GM12878 (cell line): Measurements from ENCODE around the gene VWA3A. TPM values are rescaled to one million over a fixed set of nuclear protein-coding genes. Genes with fewer than 3 reads are reported as not detected.

ENCODE experiments used
- ATAC-seq: fragments of 200-7000 bp; cut with Tn5 transposase; 3 replicates; pipeline ENCODE4 v1.9.1; 2020; ENCODE audit warnings: mild to moderate bottlenecking, moderate library complexity
- BruUV-seq: library from RNA; stranded (reverse); fragments of 400-500 nt; replicated peaks from 2 replicates; lab custom pipeline; 2021; lab: Mats Ljungman, UMichigan
- CTCF ChIA-PET: fragments of 300-600 bp; sonication (Branson Sonifier 250); formaldehyde crosslinking; extraction: SDS; loops from one replicate; lab custom pipeline; 2021; ENCODE audit warnings: inconsistent platforms; lab: Yijun Ruan, JAX
- POLR2A ChIA-PET: fragments of 350-600 bp; formaldehyde crosslinking; extraction: SDS; loops from one replicate; lab custom pipeline; 2021; ENCODE audit warnings: inconsistent platforms; lab: Charles Lee
- RAD21 ChIA-PET: fragments of 300-600 bp; sonication (Branson Sonifier 250); formaldehyde crosslinking; loops from one replicate; lab custom pipeline; 2023; ENCODE audit warnings: antibody characterized with exemption; ENCODE audit not compliant: unreplicated experiment; lab: Charles Lee
- SMC1A ChIA-PET: fragments of 300-600 bp; sonication (Branson Sonifier 250); formaldehyde crosslinking; loops from one replicate; lab custom pipeline; 2023; ENCODE audit not compliant: unreplicated experiment, uncharacterized antibody; lab: Charles Lee
- DNase-seq: peaks from one replicate; pipeline ENCODE4 v3.0.0-alpha.2; 2011; ENCODE audit warnings: low read depth, low spot score
- FAIRE-seq: peaks from 3 replicates; lab custom pipeline; 2011; peaks lifted over from hg19 to GRCh38; lab: Jason Lieb, UNC
- H2AFZ ChIP-seq: 2 replicates; pipeline ENCODE4 v1.6.0; 2011; ENCODE audit warnings: low read depth, low read length, control low read depth; ENCODE audit not compliant: control insufficient read depth
- H3K27ac ChIP-seq: 2 replicates; pipeline ENCODE4 v1.5.1; 2011; ENCODE audit warnings: control low read depth; ENCODE audit not compliant: control insufficient read depth, insufficient read depth
- H3K27me3 ChIP-seq, 2 experiments: replicated peaks in 1 of 2; 2 replicates each; pipeline versions ENCODE4 v1.6.0 to v1.6.1; 2011; ENCODE audit warnings: low read length in 1 of 2; ENCODE audit not compliant: control insufficient read depth in 2 of 2, insufficient read depth in 2 of 2
- H3K36me3 ChIP-seq, 2 experiments: 2 replicates each; pipeline ENCODE4 v1.5.1; 2011; ENCODE audit warnings: low read length in 1 of 2; ENCODE audit not compliant: control insufficient read depth in 2 of 2, insufficient read depth in 2 of 2
- H3K4me1 ChIP-seq: 2 replicates; pipeline ENCODE4 v1.6.1; 2011; ENCODE audit warnings: mild to moderate bottlenecking, low read length, moderate library complexity, mixed read lengths; ENCODE audit not compliant: control insufficient read depth, insufficient read depth
- H3K4me2 ChIP-seq: 2 replicates; pipeline ENCODE4 v1.6.0; 2011; ENCODE audit warnings: control low read depth; ENCODE audit not compliant: control insufficient read depth, insufficient read depth
- H3K4me3 ChIP-seq: fragments of 200-600 bp; sonication (generic); 2 replicates; pipeline ENCODE4 v1.5.1; 2016
- H3K79me2 ChIP-seq: 2 replicates; pipeline ENCODE4 v1.6.0; 2011; ENCODE audit warnings: low read length; ENCODE audit not compliant: control insufficient read depth, insufficient read depth
- H3K9ac ChIP-seq: 2 replicates; pipeline ENCODE4 v1.8.0; 2011; ENCODE audit warnings: low read length, control low read depth, mixed read lengths; ENCODE audit not compliant: control insufficient read depth, insufficient read depth
- H3K9me3 ChIP-seq: replicated peaks from 3 replicates; pipeline ENCODE4 v1.5.1; 2011; ENCODE audit warnings: mild to moderate bottlenecking, low read length; ENCODE audit not compliant: control insufficient read depth, insufficient read depth
- H4K20me1 ChIP-seq: 2 replicates; pipeline ENCODE4 v1.6.0; 2011; ENCODE audit not compliant: control insufficient read depth, insufficient read depth
- ASH2L ChIP-seq: fragments of 300-600, 200-600 bp; sonication (generic); IDR thresholded peaks from 2 replicates; pipeline ENCODE4 v1.6.1; 2017; ENCODE audit warnings: low read depth, mild to moderate bottlenecking, borderline replicate concordance
- BCL3 ChIP-seq: IDR thresholded peaks from 2 replicates; pipeline ENCODE4 v1.6.1; 2011; ENCODE audit warnings: borderline replicate concordance, low read depth, mild to moderate bottlenecking, moderate library complexity, low read length; ENCODE audit not compliant: insufficient read depth, poor library complexity, severe bottlenecking
- EP300 ChIP-seq, 2 experiments: fragments of 150-350 bp in 1 of 2; IDR thresholded peaks; 2 replicates each; pipeline ENCODE4 v1.6.1; 2011 to 2012; ENCODE audit warnings: low read depth in 2 of 2, low read length in 2 of 2, borderline replicate concordance in 1 of 2, improper control_type of control experiment in 1 of 2, inconsistent platforms in 1 of 2; ENCODE audit not compliant: control insufficient read depth in 1 of 2
- KAT2A ChIP-seq: conservative IDR thresholded peaks from 2 replicates; pipeline ENCODE4 v1.6.1; 2011; ENCODE audit warnings: low read depth, low read length; ENCODE audit not compliant: control insufficient read depth
- PAX8 ChIP-seq: fragments of 450-650 bp; IDR thresholded peaks from 2 replicates; pipeline ENCODE4 v1.6.1; 2017; ENCODE audit warnings: mild to moderate bottlenecking, moderate library complexity
- PML ChIP-seq: IDR thresholded peaks from 2 replicates; pipeline ENCODE4 v1.6.1; 2012; ENCODE audit warnings: low read length, inconsistent platforms
- RAD21 ChIP-seq: IDR thresholded peaks from 2 replicates; pipeline ENCODE4 v1.6.1; 2011; ENCODE audit warnings: mild to moderate bottlenecking, low read depth, low read length, moderate library complexity; ENCODE audit not compliant: insufficient read depth
- SUPT20H ChIP-seq: IDR thresholded peaks from 2 replicates; pipeline ENCODE4 v1.6.1; 2011; ENCODE audit warnings: low read depth, mild to moderate bottlenecking, low read length, moderate library complexity, borderline replicate concordance; ENCODE audit not compliant: control insufficient read depth
- SUZ12 ChIP-seq: fragments of 200-600 bp; sonication (generic); IDR thresholded peaks from one replicate; pipeline ENCODE4 v1.6.1; 2018; ENCODE audit warnings: antibody characterized with exemption, mild to moderate bottlenecking; ENCODE audit not compliant: unreplicated experiment
- ZNF274 ChIP-seq: IDR thresholded peaks from one replicate; pipeline ENCODE4 v1.8.0; 2011; ENCODE audit not compliant: insufficient read length, insufficient read depth
- ZSCAN29 ChIP-seq: fragments of 450-650 bp; IDR thresholded peaks from 2 replicates; pipeline ENCODE4 v1.6.1; 2017; ENCODE audit warnings: mild to moderate bottlenecking, moderate library complexity
- WGBS: methylation state at CpG from one replicate; pipeline ENCODE4 v1.1.6; 2016; ENCODE audit warnings: low lambda C conversion rate; ENCODE audit not compliant: insufficient replicate concordance, insufficient coverage; ENCODE audit errors: missing lambda C conversion rate; 5-methylcytosine and 5-hydroxymethylcytosine counted together
- in situ Hi-C: fragments of 300-500 bp; cut with MboI; formaldehyde crosslinking; loops from 9 replicates; pipeline ENCODE4 v1.14.3; 2018; ENCODE audit warnings: mixed read lengths
- intact Hi-C: fragments of 100-400 bp; cut with micrococcal nuclease; formaldehyde crosslinking; loops from one replicate; pipeline ENCODE4 v1.14.2; 2022; ENCODE audit not compliant: unreplicated experiment
- polyA plus RNA-seq, 11 experiments: library from polyadenylated mRNA; depleted of rRNA in 4 of 11; unstranded in 6 of 11; stranded (reverse) in 5 of 11; fragments of >200 nt; fragmentation: Nextera tagmentation in 4 of 11; fragmentation: Illumina TruSeq in 1 of 11; extraction: Ambion mirVana in 4 of 11; extraction: Trizol in 1 of 11; gene quantifications; 1 replicate in 1 of 11; 2 replicates in 10 of 11; pipeline versions ENCODE4 v1.2.1 to v1.2.3, GENCODE V29; 2011 to 2016; ENCODE audit warnings: inconsistent platforms in 2 of 11, missing spikeins in 2 of 11, low read depth in 1 of 11
- total RNA-seq, 4 experiments: library from RNA; depleted of rRNA in 3 of 4; stranded (reverse); fragments of >200 nt in 3 of 4; fragmentation: Illumina TruSeq in 1 of 4; extraction: Trizol in 1 of 4; gene quantifications; 2 replicates each; pipeline versions ENCODE4 v1.2.1 to v1.2.3, GENCODE V29; 2013 to 2021
- TF ChIP-seq, protein P1 (sequence below): fragments of 450-650 bp; formaldehyde crosslinking; IDR thresholded peaks from 2 replicates; pipeline ENCODE4 v1.4.0; 2020; ENCODE audit warnings: mild to moderate bottlenecking, moderate library complexity

Gene VWA3A
- total and polyA plus RNA-seq, 10 of the 15 experiments (the other 5 are each of a cell fraction or from before 2014, with no cell fraction given): 0.01 TPM; not detected in 9

DNA sequence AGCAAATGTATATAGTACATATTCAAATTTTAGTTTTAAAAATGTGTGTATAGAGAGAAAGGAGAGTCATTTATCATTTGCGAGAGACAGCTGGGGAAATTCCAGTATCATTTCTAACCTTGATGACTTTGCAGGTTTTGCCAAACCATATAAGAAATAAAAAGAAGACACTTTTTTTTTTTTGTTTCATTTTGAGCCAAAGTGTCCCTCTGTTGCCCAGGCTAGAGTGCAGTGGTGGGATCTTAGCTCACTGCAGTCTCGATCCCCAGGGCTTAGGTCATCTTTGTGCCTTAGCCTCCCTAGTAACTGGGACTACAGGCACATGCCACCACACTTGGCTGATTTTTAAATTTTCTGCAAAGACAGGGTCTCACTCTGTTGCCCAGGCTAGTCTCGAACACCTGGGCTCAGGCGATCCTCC lies 38.4 kb upstream of the VWA3A start (continued):
- TF ChIP-seq ZSCAN29 (no peak), RAD21 (no peak), SUPT20H (no peak), PML (no peak), BCL3 (no peak), EP300 (IDR thresholded peaks at IDR 0.05; ENCODE audit: borderline replicate concordance in 1 of 2, control insufficient read depth in 1 of 2, low read depth in 2 of 2, low read length in 2 of 2) (0 out of 4 replicates have a peak, but pooled peaks of 1 of the 2 experiments have one; percentile 29), PAX8 (no peak), KAT2A (no peak), ZNF274 (no peak)

- intact Hi-C loops (loop anchor here (5.0 kb wide), 1 partner anchor 43 kb away; no protein-coding TSS in a partner anchor), in situ Hi-C loops (no loop called here)
- ATAC-seq (no peak), FAIRE-seq (no peak), DNase-seq (no peak)
- Histone ChIP-seq H3K4me3 (no peak overlapping the region), H3K79me2 (no peaks in the 10 kb centered on the region), H3K27me3 (no peaks in the 10 kb centered on the region), H4K20me1 (no peaks in the 10 kb centered on the region), H3K36me3 (no peaks in the 10 kb centered on the region), H3K4me1 (peaks cover 4% of the 10 kb centered on the region; the same call in 1 of the 2 replicates), H3K27ac (no peak overlapping the region), H3K4me2 (no peak overlapping the region), H3K9ac (no peak overlapping the region), H2AFZ (no peak overlapping the region), H3K9me3 (no peaks in the 10 kb centered on the region; the same call in 2 of the 3 replicates)
- SMC1A ChIA-PET: interaction anchor here (1.0 to 3.7 kb wide), 6 partner anchors 14 to 58 kb away, joined by 3 to 11 read pairs (median 3); no protein-coding TSS in a partner anchor
- CTCF ChIA-PET: interaction anchor here (0.9 to 2.0 kb wide), 5 partner anchors 10 to 53 kb away, joined by 3 to 13 read pairs (median 4); no protein-coding TSS in a partner anchor
- 90% methylated on average over 5 of the region's 5 CpGs for WGBS
- POLR2A ChIA-PET: interaction anchor here (0.7 kb wide), 1 partner anchor 13 kb away, joined by 3 read pairs; no protein-coding TSS in a partner anchor
- no TSS peak for BruUV-seq
- RAD21 ChIA-PET: interaction anchor here (1.2 to 1.9 kb wide), 2 partner anchors 23 to 38 kb away, joined by 4 to 13 read pairs; no protein-coding TSS in a partner anchor
- TF ChIP-seq, protein P1, sequence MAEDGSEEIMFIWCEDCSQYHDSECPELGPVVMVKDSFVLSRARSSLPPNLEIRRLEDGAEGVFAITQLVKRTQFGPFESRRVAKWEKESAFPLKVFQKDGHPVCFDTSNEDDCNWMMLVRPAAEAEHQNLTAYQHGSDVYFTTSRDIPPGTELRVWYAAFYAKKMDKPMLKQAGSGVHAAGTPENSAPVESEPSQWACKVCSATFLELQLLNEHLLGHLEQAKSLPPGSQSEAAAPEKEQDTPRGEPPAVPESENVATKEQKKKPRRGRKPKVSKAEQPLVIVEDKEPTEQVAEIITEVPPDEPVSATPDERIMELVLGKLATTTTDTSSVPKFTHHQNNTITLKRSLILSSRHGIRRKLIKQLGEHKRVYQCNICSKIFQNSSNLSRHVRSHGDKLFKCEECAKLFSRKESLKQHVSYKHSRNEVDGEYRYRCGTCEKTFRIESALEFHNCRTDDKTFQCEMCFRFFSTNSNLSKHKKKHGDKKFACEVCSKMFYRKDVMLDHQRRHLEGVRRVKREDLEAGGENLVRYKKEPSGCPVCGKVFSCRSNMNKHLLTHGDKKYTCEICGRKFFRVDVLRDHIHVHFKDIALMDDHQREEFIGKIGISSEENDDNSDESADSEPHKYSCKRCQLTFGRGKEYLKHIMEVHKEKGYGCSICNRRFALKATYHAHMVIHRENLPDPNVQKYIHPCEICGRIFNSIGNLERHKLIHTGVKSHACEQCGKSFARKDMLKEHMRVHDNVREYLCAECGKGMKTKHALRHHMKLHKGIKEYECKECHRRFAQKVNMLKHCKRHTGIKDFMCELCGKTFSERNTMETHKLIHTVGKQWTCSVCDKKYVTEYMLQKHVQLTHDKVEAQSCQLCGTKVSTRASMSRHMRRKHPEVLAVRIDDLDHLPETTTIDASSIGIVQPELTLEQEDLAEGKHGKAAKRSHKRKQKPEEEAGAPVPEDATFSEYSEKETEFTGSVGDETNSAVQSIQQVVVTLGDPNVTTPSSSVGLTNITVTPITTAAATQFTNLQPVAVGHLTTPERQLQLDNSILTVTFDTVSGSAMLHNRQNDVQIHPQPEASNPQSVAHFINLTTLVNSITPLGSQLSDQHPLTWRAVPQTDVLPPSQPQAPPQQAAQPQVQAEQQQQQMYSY (CRISPR knock-in tag): no peak
- TF ChIP-seq SUZ12 (no peak), ASH2L (no peak)
Measured at GRCh38 chr16:22054847-22055590, 37.3 kb upstream of the VWA3A start.
